Measurements from ENCODE around the gene IL18R1. TPM values are rescaled to one million over a fixed set of nuclear protein-coding genes. Genes with fewer than 3 reads are reported as not detected.

The IL18R1 gene
- total and polyA plus RNA-seq, 9 of the 15 experiments (the other 6 are each of a cell fraction or from before 2014, with no cell fraction given), result 0.55 to 10.0 (median 2.5) TPM

GRCh38 chr2:102421890-102422759 is 66.5 kb downstream of the IL18R1 start (continued):
- TF ChIP-seq ZNF197 (CRISPR knock-in tag; IDR thresholded peaks at IDR 0.05; ENCODE audit: low read depth), result 0 out of 2 replicates have a peak, but pooled peaks have one; percentile 66
- peak; percentile 71 for TF ChIP-seq CXXC5 (CRISPR knock-in tag; IDR thresholded peaks at IDR 0.05)
- TF ChIP-seq SMARCE1 (IDR thresholded peaks at IDR 0.05), result peak; percentile 73; the same call in 1 of the 2 replicates
- TF ChIP-seq NEUROD1 (IDR thresholded peaks at IDR 0.05; ENCODE audit: borderline replicate concordance, low read depth, low read length, partially characterized antibody), result peak; percentile 37
- TF ChIP-seq ARHGAP35 (IDR thresholded peaks at IDR 0.05; ENCODE audit: partially characterized antibody), result no peak
- TF ChIP-seq ZNF395 (CRISPR knock-in tag; IDR thresholded peaks at IDR 0.05), result peak; percentile 66
- no peak for TF ChIP-seq ARID3A (IDR thresholded peaks at IDR 0.05; ENCODE audit: borderline replicate concordance, low read depth, low read length)
- TF ChIP-seq UBTF (IDR thresholded peaks at IDR 0.05; ENCODE audit: borderline replicate concordance in 1 of 2, low read depth in 2 of 2, low read length in 2 of 2), result 0 out of 4 replicates have a peak, but pooled peaks of 1 of the 2 experiments have one; percentile 19
- TF ChIP-seq GTF2A2 (tag; IDR thresholded peaks at IDR 0.05), result no peak
- no peak for TF ChIP-seq ZHX1 (conservative IDR thresholded peaks at IDR 0.05; ENCODE audit: low read length)
- TF ChIP-seq MAFG (tag; conservative IDR thresholded peaks at IDR 0.05), result 0 out of 2 replicates have a peak, but pooled peaks have one; percentile 5
- peak in 1 of 2 experiments; percentile 66; a peak in 1 of 4 replicates for TF ChIP-seq MAZ (CRISPR knock-in tag; conservative IDR thresholded peaks at IDR 0.05 in 1 of 2, IDR thresholded peaks at IDR 0.05 in 1 of 2)
- TF ChIP-seq MYC (IDR thresholded peaks at IDR 0.05; ENCODE audit: low read depth, low read length), result peak; percentile 72
- TF ChIP-seq MYC (CRISPR knock-in tag; IDR thresholded peaks at IDR 0.05; ENCODE audit: borderline replicate concordance, low read depth), result peak; percentile 67; the same call in 1 of the 2 replicates
- TF ChIP-seq JUNB (CRISPR knock-in tag; conservative IDR thresholded peaks at IDR 0.05), result no peak
- TF ChIP-seq NCOR1 (IDR thresholded peaks at IDR 0.05), result peak; percentile 62
- no peak for TF ChIP-seq MAFK (IDR thresholded peaks at IDR 0.05; ENCODE audit: low read length)
- TF ChIP-seq ATF7 (IDR thresholded peaks at IDR 0.05), result peak; percentile 39; the same call in 1 of the 2 replicates

Measured in K562 (cell line).